ENCODE measurements around the gene DDX6. TPM values are rescaled to one million over a fixed set of nuclear protein-coding genes. Genes with fewer than 3 reads are reported as not detected.

The DDX6 gene
- total and polyA plus RNA-seq, 9 of the 15 experiments (the other 6 are each of a cell fraction or from before 2014, with no cell fraction given), result 10.0 to 102 (median 58.2) TPM

GRCh38 chr11:118837868-118838267 is 46.9 kb upstream of the DDX6 start:
- POLR2A ChIA-PET, result interaction anchor here (1.1 kb wide), 1 partner anchor 50 kb away, joined by 4 read pairs; no protein-coding TSS in a partner anchor
- H3K27ac ChIP-seq (ENCODE audit: extremely low read depth, low read depth, low read length), result no peak overlapping the region

More at GRCh38 chr11:118837868-118838267, 46.9 kb upstream of the DDX6 start:
- in situ Hi-C loops (cut with MboI), result no loop called here
- TF ChIP-seq ZNF551 (CRISPR knock-in tag; IDR thresholded peaks at IDR 0.05) (no peak), NR2C1 (IDR thresholded peaks at IDR 0.05) (no peak), NR2C1 (tag; IDR thresholded peaks at IDR 0.05) (no peak), ZNF324 (CRISPR knock-in tag; IDR thresholded peaks at IDR 0.05) (no peak), BACH1 (tag; IDR thresholded peaks at IDR 0.05) (no peak), ATF4 (CRISPR knock-in tag; IDR thresholded peaks at IDR 0.05) (no peak), ZNF140 (CRISPR knock-in tag; IDR thresholded peaks at IDR 0.05) (no peak), PTTG1 (tag; IDR thresholded peaks at IDR 0.05; ENCODE audit: low read depth) (no peak), GTF2E2 (tag; IDR thresholded peaks at IDR 0.05) (no peak)
- no peaks in the 10 kb centered on the region; a peak in 3 of 5 replicates for H3K4me1 ChIP-seq (replicated peaks in 1 of 2; ENCODE audit: control insufficient read depth in 2 of 2, insufficient read depth in 2 of 2, low read length in 2 of 2)
- H3K4me3 ChIP-seq, result no peak overlapping the region
- no peak overlapping the region for H3K9ac ChIP-seq (ENCODE audit: insufficient read depth in 1 of 2, low read depth in 2 of 2, low read length in 2 of 2)
- H3K4me2 ChIP-seq (ENCODE audit: insufficient read depth, low read length), result no peak overlapping the region
- intact Hi-C loops (cut with micrococcal nuclease), result no loop called here
- no peaks in the 10 kb centered on the region for H3K9me3 ChIP-seq (replicated peaks; ENCODE audit: control insufficient read depth, insufficient read depth, low read depth, low read length)
- no TSS peak for BruUV-seq (replicated peaks)
- H3K36me3 ChIP-seq (ENCODE audit: control insufficient read depth, insufficient read depth, low read length), result no peaks in the 10 kb centered on the region
- ATAC-seq (no peak), FAIRE-seq (no peak), DNase-seq (ENCODE audit: extremely low read depth in 1 of 4, low spot score in 3 of 4) (no peak)
- WGBS (ENCODE audit: insufficient coverage, low coverage, missing lambda C conversion rate), result 22% methylated on average over 8 of the region's 8 CpGs
- H3K79me2 ChIP-seq (ENCODE audit: control insufficient read depth, insufficient read depth, low read length), result no peaks in the 10 kb centered on the region
- no peak overlapping the region for H2AFZ ChIP-seq (ENCODE audit: low read depth, low read length)
- no peaks in the 10 kb centered on the region for H4K20me1 ChIP-seq (replicated peaks; ENCODE audit: control insufficient read depth, insufficient read depth, low read length)
- CTCF ChIA-PET (ENCODE audit: low intra/inter-chr PET ratio), result no interaction called here
- no peaks in the 10 kb centered on the region for H3K27me3 ChIP-seq (ENCODE audit: control insufficient read depth in 2 of 2, insufficient read depth in 2 of 2, low read length in 2 of 2)
- no peaks in the 10 kb centered on the region for H3K9me1 ChIP-seq (ENCODE audit: control insufficient read depth, insufficient read depth, low read length)

Data from K562 (cell line).